Left colon (tissue), 2 donors: ENCODE results near the gene SH3TC2. TPM values are rescaled to one million over a fixed set of nuclear protein-coding genes. Genes with fewer than 3 reads are reported as not detected.
A peak's percentile ranks its signal among the peaks of the same experiment; 100 is the strongest.

Source experiments
- ATAC-seq: fragments of 200-7000 bp; cut with Tn5 transposase; one replicate; pipeline ENCODE4 v1.9.1; 2020; ENCODE audit warnings: mild to moderate bottlenecking, moderate library complexity
- DNase-seq, 2 donors: peaks; one replicate each; pipeline ENCODE4 v3.0.0-alpha.2; 2020
- intact Hi-C, 2 donors: fragments of 100-400 bp; cut with DNase I in 1 of 2; cut with micrococcal nuclease in 1 of 2; formaldehyde crosslinking; loops; one replicate each; pipeline versions ENCODE4 v1.11.2 to v1.14.0; 2022; cut with DNase I, micrococcal nuclease
- total RNA-seq, 2 donors: library from RNA; stranded (reverse); fragmentation: NEBNext Ultra II Directional; extraction: Animal tissue kit (Norgen Biotek cat#: 25700); gene quantifications; one replicate each; pipeline ENCODE4 v1.2.1, GENCODE V29; 2021
- donor health status: DM: no; HTN: no; CAD: no.
- donor health status: DM: yes; HTN: yes; CAD: no.

Gene SH3TC2
- total RNA-seq, 2 donors from 2014 or later, result 0.47 to 2.4 TPM

DNA sequence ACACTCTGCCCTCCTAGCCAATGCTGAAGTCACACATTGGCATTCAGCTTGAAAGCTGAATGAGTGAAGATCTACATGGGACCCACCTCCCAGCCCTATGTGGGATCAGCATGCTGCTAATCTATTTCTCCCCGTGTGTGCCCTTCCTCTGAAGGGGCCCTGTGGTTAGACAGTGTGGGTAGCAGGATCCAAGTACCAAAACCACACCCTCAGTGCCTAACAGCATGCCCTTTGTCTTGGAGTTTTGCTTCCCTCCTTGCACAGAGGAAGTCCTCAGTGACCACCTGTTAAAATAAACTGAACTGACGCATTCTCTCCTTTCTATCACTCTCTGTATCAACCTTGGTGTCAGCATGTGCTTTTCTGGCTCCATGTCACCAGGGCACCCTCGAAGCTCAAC is 25.0 kb downstream of the SH3TC2 start:
- ATAC-seq (peak; percentile 51), DNase-seq (no peak)
- intact Hi-C loops, result loop anchor here in 1 of 2 donors (5.0 kb wide), 2 partner anchors 301 to 596 kb away; no protein-coding TSS in a partner anchor

DNA sequence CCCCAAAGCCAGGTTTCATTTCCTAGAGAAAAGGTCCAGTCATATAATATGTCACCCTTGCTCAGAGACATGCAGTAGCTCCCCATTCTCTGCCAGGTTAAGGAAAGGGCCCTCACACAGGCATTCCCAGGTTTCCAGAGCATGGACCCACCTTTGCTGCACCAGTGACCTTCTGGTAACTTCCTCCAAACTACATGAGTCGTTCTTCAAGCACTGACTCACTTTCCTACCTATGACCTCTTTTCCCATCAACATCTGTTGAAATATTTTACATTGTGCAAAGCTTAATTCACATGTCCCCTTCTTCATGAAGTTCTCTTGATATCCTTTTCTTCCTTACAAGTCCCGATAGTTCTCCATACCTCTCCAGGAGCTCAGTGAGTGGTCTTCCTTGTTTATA is 25.9 kb downstream of the SH3TC2 start:
- intact Hi-C loops, result loop anchor here in 1 of 2 donors (5.0 kb wide), 2 partner anchors 300 to 595 kb away; no protein-coding TSS in a partner anchor
- DNase-seq (no peak), ATAC-seq (no peak)

DNA sequence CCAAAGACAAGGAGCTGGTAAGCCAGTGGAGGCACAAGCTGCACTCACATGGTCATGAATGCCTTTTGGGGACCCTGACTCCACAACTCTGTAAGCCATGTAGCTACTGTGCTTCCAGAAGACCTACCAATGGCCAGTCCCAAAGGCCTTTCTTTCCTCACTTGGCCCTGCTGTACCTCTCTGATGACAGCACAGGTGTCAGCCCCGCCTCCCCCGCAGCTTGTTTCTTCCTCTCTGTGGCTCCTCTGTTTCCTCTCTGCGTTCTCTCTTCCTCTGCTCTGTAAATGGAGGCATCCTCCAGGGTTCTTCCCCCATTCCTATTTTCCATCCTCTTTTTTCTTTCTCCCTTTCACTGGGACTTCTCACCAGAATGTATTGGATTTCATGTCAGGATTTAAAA is 26.7 kb downstream of the SH3TC2 start:
- no peak for DNase-seq
- intact Hi-C loops, result loop anchor here in 1 of 2 donors (5.0 kb wide), 2 partner anchors 299 to 594 kb away; no protein-coding TSS in a partner anchor
- no peak for ATAC-seq

DNA sequence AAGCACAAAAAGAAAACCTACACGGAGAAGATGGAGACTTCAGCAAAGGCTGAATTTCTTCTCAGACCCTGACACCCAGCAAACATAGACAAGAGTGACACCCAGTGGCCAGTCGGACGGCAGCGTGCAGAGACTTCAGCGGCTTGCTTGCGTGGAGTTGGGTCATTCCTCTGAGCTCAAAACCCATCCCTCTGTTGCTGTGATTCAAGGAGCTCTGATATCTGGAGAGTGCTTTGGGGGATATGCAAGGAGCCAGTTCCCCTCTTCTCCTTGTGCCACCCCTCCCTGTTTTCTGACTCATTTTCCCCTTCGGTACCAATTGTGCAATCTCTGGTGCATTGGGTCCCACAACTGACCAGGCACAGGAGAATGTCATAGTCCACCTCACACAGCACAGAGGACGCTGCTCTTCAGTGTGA is 27.5 kb downstream of the SH3TC2 start:
- DNase-seq (peak; percentile 46 to 73), ATAC-seq (peak; percentile 81)
- intact Hi-C loops, result loop anchor here in 1 of 2 donors (5.0 kb wide), 2 partner anchors 298 to 593 kb away; no protein-coding TSS in a partner anchor

DNA sequence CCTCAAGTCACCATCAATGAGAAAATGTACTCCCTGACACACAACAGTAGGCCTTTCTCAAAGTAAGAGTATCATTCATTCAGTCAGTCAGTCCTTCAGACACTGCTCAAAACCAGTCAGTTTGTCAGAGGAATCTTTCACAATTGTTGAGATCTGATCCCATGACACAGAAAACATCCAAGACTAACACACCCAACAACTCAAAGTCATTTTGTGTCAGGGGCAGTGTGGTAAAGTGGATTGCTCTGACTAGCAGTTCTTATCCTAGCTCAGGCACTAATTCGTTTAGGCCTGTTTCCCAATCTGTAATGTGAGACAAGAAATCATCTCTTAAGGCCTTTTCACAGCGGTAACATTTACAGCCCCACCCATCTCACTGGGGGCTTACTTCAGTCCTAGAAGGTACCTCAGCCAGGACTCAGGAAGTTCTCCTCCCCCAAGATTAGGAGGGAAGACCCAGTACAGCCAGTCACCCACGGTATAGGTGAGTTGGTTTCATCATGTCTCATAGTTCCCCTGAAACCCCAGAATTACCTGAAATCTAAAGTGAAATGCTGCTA is 31.9 kb downstream of the SH3TC2 start:
- ATAC-seq, result no peak
- intact Hi-C loops, result no loop called here
- no peak for DNase-seq

DNA sequence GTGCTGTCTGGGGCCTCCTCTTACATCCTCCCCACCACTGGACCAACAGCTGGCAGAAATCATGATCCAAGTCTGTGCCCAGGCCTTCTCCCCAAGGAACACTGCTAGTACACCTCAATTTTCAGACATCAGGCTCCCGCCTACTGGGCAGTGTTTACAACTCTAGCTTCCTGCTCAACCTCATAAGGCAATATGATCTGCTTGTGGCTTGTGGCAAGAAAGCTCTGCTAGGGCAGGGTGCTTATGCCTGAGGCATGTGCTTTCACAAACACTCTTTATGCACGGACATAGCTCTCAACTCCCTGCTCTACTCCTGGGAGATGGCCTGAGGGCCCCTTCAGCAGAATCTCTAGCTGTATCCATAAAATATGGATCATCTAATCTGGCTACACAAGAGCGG is 32.5 kb downstream of the SH3TC2 start:
- DNase-seq, result no peak
- intact Hi-C loops, result no loop called here
- ATAC-seq, result no peak

DNA sequence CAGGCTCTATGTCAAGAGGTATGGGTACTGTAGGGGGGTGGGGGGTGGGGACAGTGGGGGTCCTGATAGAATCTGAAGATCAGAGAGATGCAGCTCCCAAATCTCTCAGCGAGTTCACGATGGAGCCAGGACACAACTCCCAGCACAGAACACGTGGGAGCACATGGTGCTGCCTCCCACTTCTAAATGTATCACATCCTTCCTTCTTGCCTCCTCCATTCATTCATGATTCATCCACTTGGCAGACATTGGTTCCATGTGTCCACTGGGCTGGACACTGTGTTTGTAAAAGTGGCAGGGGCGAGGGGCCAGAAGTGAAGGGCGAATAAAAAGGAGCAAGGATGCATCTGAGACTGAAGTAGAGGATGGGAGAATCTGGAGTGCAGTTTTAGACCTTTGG is 33.9 kb downstream of the SH3TC2 start:
- intact Hi-C loops, result no loop called here
- ATAC-seq, result no peak
- DNase-seq, result no peak

DNA sequence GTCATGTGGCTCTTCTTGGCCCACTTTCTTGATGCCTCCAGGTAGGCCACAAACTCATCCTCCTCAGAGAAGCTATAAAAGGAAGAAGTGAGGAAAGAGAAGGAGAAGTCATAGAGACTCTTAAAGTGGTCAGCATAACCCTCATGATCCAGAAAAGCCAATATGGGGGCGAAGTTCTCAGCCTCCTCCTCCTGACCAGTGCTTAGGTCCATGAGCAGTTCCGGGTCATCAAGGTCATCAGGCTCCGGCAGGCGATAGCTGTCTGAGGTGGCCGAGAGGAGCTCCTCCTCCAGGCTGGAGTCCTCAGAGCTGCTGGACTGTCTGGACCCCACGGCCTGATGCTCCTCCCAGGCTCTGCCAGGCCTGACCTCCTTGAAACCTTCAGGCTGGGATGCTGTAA is 34.7 kb downstream of the SH3TC2 start:
- intact Hi-C loops, result no loop called here
- no peak for DNase-seq
- ATAC-seq, result no peak

DNA sequence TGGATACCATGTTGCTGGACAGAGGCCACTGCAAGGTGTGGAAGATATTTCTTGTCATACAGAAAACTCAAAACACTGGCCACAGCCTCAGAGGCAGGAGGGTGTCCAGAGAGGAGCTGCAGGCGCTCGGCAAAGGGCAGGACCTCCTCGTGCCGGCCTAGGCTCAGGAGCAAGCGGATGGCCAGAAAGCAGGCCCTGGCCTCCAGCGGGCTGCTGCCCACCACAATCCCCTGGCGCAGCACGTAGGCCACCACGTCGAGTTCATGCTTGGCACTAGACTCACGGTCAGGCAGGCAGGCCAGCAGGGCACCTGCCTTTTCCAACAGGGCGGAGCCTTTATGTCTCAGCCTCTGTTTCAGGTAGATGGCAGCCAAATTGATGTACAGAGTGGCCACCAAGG is 35.2 kb downstream of the SH3TC2 start:
- ATAC-seq, result no peak
- no peak for DNase-seq
- intact Hi-C loops, result no loop called here

DNA sequence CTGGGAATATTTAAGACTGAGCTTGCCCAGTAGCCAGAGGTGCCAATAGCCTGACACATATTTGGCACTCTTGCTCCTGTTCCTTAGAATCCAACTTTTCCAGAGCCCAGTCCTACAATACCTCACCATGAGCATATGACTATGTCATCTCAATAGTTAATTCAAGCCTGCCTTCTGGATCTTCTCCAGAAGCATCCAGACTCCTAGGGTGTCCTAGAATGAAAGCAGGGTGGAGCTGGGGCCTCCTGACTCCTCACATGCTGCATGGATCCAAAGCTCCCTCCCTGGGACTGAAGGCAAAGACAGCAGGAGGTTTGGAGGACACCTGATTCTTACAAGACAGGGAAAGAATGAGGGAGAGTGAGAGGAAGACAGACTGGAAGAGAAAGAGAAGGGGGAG is 37.9 kb downstream of the SH3TC2 start:
- DNase-seq (no peak), ATAC-seq (no peak)
- intact Hi-C loops, result no loop called here

DNA sequence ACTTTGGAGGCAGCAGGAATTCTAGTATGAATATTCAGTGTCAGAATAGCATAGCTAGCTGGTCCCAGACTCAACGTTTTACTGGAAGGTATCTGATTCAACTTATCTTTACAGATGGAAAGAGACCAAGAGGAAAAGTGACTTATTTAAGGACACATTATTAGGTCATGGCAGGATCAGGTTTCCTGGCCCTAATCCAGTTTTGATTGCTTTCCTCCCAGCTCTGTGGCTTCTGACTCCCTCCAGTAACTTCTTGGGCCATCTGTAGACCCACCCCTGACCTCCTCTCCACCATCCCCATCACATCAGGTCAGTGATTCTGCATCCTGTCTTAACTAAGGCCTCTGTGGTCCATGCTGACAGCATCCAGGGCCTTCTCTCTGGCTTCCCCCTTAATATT is 38.4 kb downstream of the SH3TC2 start:
- DNase-seq, result no peak
- intact Hi-C loops, result no loop called here
- ATAC-seq, result no peak

DNA sequence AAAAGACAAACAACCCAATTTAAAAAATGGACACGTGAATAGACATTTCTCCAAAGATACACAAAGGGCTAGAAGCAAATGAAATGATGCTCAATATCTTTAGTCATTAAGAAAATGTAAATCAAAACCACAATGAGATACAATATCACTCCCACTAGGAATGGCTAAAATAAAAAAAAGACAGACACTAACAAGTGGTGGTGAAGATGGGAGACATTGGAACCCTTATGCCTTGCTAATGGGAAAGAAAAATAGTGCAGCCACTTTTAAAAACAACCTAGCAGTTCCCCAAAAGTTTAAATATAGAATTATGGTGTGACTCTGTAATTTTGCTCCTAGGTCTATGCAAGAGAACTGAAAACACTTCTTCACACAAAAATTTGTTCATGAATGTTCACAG is 40.7 kb downstream of the SH3TC2 start:
- intact Hi-C loops, result no loop called here
- DNase-seq (no peak), ATAC-seq (no peak)

DNA sequence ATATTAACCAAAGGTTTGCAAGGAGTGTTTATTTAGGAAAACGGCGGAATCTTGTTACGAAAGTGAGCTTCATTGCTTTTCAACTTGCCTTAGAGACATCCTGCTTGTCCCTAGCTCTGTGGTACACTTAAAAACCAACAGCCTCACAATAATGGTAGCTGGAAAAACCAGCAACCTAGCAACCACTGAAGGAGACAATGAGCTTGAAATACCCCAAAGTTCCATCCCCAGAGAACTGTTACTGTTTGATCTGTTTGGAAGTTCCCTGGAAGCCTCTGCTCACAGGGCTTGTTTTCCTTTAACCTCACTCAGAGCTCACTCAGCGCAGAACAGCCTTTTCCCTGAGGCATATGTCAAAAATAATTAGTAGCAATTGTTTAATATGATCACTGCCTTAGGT is 43.2 kb downstream of the SH3TC2 start:
- intact Hi-C loops, result no loop called here
- no peak for ATAC-seq

DNA sequence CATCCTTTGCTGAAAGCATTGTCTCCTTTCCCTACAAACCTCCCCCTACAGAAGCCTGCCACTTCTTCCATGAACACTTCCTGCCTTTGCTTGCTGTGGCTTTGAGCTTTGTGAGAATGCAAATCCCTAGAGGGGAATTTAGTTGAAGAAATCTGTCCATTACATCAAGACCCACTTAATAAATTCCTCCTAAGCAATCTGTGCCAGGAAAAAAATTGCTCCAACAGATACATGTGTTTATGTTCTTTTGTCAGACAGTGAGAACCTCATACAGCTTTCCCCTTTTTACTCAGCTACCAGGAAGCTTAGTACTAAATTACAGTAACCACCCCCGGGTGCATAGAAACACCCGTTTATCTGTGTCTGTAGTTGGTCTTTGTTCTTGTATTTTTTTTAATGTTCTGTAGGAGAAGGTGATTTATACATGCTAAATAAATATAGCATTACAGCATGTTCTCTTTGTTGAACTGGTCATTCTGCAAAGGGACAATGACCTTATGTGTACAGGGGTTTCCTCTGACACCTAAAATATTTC is 43.9 kb downstream of the SH3TC2 start:
- DNase-seq (no peak), ATAC-seq (peak; percentile 52)
- intact Hi-C loops, result no loop called here

More for the DNA sequence above, 43.2 kb downstream of the SH3TC2 start:
- DNase-seq, result no peak

DNA sequence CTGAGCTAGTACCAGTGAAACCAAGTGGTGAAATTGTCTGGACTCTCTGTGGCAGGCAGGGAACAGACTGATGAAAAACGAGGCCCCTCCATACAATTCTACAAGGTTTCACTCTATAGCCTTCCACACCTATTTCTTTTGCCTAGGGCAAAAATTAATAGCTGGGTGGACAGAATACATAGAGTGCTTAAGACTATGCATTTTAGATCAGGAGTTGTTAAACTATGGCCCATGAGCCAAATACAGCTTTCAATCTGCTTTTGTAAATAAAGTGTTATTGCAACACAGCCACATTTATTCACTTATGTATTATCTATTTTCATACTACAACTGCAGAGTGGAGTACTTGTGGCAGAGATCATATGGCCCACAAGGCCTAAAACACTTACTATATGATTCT is 45.2 kb downstream of the SH3TC2 start:
- intact Hi-C loops, result no loop called here
- DNase-seq (no peak), ATAC-seq (no peak)

DNA sequence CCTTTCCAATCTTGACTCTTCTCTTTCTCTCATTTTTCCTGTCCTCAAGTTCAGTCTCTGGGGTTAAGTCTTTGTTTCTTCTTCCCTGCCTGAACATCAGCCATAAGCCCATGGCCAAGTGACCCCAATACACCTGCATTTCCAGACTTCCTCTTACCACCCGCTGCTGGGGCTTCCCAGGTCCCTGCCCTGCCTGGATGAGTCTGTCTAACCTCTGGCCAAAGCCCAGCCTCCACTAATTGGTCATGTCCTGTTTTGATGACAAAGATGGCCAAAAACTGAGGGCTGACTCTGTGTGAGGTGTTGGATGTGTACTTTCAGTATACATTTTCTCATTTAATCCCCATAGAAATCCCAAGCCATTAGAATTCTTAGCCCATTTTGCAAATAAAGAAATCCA is 47.3 kb downstream of the SH3TC2 start:
- ATAC-seq (no peak), DNase-seq (no peak)
- intact Hi-C loops, result no loop called here

DNA sequence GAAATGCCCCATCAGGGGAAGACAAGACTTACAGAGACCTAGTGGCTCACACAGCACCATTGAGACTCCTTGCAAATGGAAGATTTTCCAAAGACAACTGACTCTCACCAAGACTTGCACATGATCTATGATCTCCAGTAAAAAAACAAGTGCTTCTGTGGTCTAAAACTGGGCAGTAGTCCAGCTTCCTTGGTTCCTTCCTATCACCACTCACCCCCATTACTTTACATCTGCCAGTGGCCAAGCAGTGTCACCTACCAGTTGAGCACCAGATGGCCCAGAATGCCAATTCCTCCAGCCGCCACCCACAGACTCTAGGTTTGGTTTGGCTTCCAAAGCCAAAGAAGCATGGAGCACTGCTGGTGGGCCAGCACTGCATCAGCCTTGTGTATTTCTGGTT is 47.7 kb downstream of the SH3TC2 start:
- ATAC-seq, result no peak
- DNase-seq, result no peak
- intact Hi-C loops, result no loop called here

DNA sequence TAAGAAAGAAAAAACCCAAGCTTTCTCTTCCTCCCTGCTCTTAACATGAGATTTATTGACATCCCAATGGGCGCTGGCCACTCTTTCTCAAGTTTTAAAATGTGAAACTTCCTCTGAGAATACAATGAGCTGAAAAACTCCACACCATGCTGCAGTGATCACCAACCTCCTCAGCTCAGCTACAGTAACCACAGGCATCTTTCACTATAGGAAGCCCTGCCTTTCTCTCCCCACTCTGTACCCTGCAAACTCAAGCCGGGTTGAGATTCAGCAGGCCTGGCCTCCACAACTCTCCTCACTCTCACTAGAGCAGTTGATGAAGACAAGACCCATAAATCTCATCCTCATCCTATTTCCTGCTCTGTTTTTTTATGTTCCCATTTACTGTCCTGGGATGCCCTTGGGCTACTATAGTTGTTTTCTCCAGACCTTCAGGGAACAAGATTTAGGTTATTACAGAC is 48.3 kb downstream of the SH3TC2 start:
- ATAC-seq, result no peak
- intact Hi-C loops, result no loop called here

DNA sequence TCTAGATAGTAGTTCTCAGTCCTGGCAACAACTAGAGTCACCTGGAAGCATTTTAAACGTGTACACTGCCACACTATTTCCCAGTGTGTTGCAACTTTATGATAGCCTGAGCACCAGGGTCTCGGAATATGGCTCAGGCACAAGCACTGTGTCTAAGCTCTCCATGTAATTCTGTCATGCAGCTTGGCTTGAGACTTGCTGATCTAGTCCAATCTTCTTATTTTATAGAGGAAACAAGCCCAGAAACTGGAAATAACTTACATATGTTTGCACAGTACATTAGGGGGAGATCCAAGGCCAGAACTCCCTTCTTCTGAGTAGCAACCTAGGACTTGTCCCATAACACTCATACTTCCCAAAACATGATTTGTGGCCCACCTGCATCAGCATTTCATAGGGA is 49.1 kb downstream of the SH3TC2 start:
- no peak for DNase-seq
- no peak for ATAC-seq
- intact Hi-C loops, result no loop called here

More for the DNA sequence above, 48.3 kb downstream of the SH3TC2 start:
- no peak for DNase-seq

DNA sequence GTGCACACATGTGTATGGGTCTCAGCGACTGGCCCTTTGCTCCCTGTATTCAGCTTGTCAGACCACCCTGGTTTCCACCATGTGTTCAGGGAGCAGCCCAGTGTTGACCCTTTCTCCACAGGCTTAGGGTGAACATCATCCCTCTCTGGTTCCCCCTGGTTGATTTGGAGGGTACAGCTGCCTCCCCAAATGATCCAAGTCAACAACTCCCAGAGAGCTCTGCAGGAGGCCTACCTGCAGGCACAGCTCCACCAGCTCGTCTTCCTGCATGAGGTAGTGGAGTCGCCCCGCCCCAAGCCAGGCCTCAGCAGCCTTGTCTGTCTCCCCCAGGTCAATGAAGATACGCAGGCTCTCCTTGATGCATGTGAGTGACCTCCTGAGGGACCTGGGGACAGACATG is 50.5 kb downstream of the SH3TC2 start:
- DNase-seq (no peak), ATAC-seq (no peak)
- intact Hi-C loops, result no loop called here

DNA sequence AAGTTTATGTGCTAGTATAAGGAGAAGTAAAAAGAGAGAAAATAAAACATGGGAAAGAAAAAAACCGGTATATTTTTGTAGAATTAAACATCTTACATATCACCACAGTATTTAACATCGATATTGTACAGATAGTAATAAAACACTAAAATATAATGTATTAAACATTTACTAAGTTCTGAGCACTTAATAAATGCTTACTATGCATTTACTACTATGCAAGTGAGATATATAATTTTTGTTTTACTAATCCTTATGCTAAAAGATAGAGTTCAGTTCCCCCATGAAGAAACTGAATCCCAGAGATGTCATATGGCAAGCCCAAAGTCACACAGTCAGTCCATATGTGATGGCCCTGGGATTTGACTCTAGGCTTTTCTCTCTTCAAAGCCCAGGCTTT is 51.1 kb downstream of the SH3TC2 start:
- intact Hi-C loops, result no loop called here
- no peak for ATAC-seq
- no peak for DNase-seq
